ENCODE data around the gene DCTN3. TPM values are rescaled to one million over a fixed set of nuclear protein-coding genes. Genes with fewer than 3 reads are reported as not detected.

Gene DCTN3
- total RNA-seq, 1 donor from 2014 or later, result 135 TPM

GRCh38 chr9:34585946-34586669, 34.2 kb downstream of the DCTN3 start:
- no peak for TF ChIP-seq CTCF (IDR thresholded peaks at IDR 0.05; ENCODE audit: borderline replicate concordance)
- H3K4me1 ChIP-seq, result peaks cover 24% of the 10 kb centered on the region
- H3K27ac ChIP-seq (replicated peaks), result no peak overlapping the region
- H3K4me3 ChIP-seq, result no peak overlapping the region
- no peak for DNase-seq
- no peaks in the 10 kb centered on the region for H3K9me3 ChIP-seq (replicated peaks)
- peaks cover 97% of the 10 kb centered on the region for H3K27me3 ChIP-seq (ENCODE audit: low read depth)
- intact Hi-C loops (cut with micrococcal nuclease), result no loop called here
- H3K36me3 ChIP-seq, result no peaks in the 10 kb centered on the region

- Histone ChIP-seq H3K36me3 (no peaks in the 10 kb centered on the region), H3K27me3 (ENCODE audit: low read depth) (peaks cover 97% of the 10 kb centered on the region), H3K9me3 (replicated peaks) (no peaks in the 10 kb centered on the region), H3K27ac (replicated peaks) (no peak overlapping the region), H3K4me1 (peaks cover 12% of the 10 kb centered on the region), H3K4me3 (no peak overlapping the region)
- intact Hi-C loops (cut with micrococcal nuclease), result no loop called here
- TF ChIP-seq CTCF (IDR thresholded peaks at IDR 0.05; ENCODE audit: borderline replicate concordance), result no peak
- no peak for DNase-seq
Measured at GRCh38 chr9:34584970-34585369, 35.3 kb downstream of the DCTN3 start.

- no peak for TF ChIP-seq CTCF (IDR thresholded peaks at IDR 0.05; ENCODE audit: borderline replicate concordance)
- H3K27me3 ChIP-seq (ENCODE audit: low read depth), result peaks cover 97% of the 10 kb centered on the region
Measured at GRCh38 chr9:34582787-34583186, 37.5 kb downstream of the DCTN3 start.

GRCh38 chr9:34581318-34581717, 39.0 kb downstream of the DCTN3 start:
- DNase-seq, result no peak
- no peak for TF ChIP-seq CTCF (IDR thresholded peaks at IDR 0.05; ENCODE audit: borderline replicate concordance)
- no peak overlapping the region for H3K4me3 ChIP-seq
- peaks cover 97% of the 10 kb centered on the region for H3K27me3 ChIP-seq (ENCODE audit: low read depth)
- no peaks in the 10 kb centered on the region for H3K9me3 ChIP-seq (replicated peaks)
- no peaks in the 10 kb centered on the region for H3K36me3 ChIP-seq
- H3K27ac ChIP-seq (replicated peaks), result no peak overlapping the region
- H3K4me1 ChIP-seq, result peaks cover 20% of the 10 kb centered on the region
- intact Hi-C loops (cut with micrococcal nuclease), result no loop called here

More at GRCh38 chr9:34582787-34583186, 37.5 kb downstream of the DCTN3 start:
- H3K27ac ChIP-seq (replicated peaks), result no peak overlapping the region
- no peak overlapping the region for H3K4me3 ChIP-seq
- no peaks in the 10 kb centered on the region for H3K9me3 ChIP-seq (replicated peaks)
- DNase-seq, result no peak
- intact Hi-C loops (cut with micrococcal nuclease), result no loop called here
- peaks cover 20% of the 10 kb centered on the region for H3K4me1 ChIP-seq
- H3K36me3 ChIP-seq, result no peaks in the 10 kb centered on the region

GRCh38 chr9:34580358-34580757, 39.9 kb downstream of the DCTN3 start:
- Histone ChIP-seq H3K27ac (replicated peaks) (no peak overlapping the region), H3K4me1 (peaks cover 20% of the 10 kb centered on the region), H3K9me3 (replicated peaks) (no peaks in the 10 kb centered on the region), H3K4me3 (no peak overlapping the region), H3K27me3 (ENCODE audit: low read depth) (peaks cover 97% of the 10 kb centered on the region), H3K36me3 (no peaks in the 10 kb centered on the region)
- no peak for TF ChIP-seq CTCF (IDR thresholded peaks at IDR 0.05; ENCODE audit: borderline replicate concordance)
- intact Hi-C loops (cut with micrococcal nuclease), result no loop called here
- no peak for DNase-seq
